ENCODE measurements around the gene ERF. TPM values are rescaled to one million over a fixed set of nuclear protein-coding genes. Genes with fewer than 3 reads are reported as not detected.

ERF gene
- 10 to 100 TPM; 70.7 to 94.4 (median 71.8) TPM for polyA plus RNA-seq (ENCODE audit: insufficient read length in 4 of 4)

- peak in 3 of 4 donors; percentile 84 to 88 (median 85) for DNase-seq (ENCODE audit: low read depth in 4 of 4, low spot score in 3 of 4)
These were observed at the start of gene ERF for GRCh38 chr19:42254850-42255765. TSS of gene ERF (minus strand) at chr19:42255128. CDS start at chr19:42254999, 129 bp downstream.

DNA sequence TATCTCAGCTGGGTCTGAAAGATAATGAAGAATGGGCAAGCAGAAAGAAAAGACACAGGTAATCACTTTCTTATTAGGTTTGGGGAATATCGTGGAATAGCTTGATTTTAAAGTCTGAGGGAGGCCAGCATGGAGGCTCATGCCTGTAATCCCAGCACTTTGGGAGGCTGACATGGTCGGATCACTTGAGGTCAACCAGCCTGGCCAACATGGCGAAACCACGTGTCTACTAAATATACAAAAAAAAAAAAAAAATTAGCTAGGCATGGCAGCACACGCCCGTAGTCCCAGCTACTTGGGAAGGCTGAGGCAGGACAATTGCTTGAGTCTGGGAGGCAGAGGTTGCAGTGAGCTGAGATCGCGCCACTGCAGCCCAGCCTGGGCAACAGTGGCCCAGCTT, 48.9 kb upstream of the ERF start:
- DNase-seq (ENCODE audit: low read depth in 4 of 4, low spot score in 3 of 4) = no peak

- no peak for DNase-seq (ENCODE audit: low read depth in 4 of 4, low spot score in 3 of 4)
These were observed 48.2 kb upstream of the ERF start for GRCh38 chr19:42303101-42303464.

DNA sequence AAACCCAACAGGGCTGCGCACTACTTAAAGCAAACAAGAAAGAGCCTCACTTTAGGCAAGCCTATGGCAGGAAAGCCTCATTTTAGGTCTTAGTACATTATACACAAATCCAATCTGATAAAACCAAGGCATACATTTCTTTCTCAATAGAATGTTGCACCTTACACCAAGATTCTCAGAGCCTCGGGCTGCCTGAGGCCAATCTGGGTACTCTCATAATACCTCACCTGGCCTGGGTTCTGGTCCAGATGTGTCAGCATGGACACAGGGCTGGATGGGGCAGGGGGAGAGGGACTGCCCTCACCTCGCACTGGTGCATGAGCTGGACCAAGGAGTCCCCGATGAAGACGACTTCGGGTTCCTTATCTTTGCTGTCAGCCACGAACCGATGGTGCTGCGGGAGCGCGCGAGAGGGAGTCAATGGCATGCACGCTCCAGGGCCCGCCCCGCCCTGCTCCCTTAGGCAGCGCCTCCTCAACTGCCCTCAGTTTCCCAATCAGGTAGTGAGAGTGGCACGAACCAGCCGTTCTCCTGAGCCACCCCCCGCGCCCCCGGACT, 46.8 kb upstream of the ERF start, which contains the start of gene PRR19:
Gene PRR19 (plus strand): TSS at position 487 of the 558 bp plus-strand sequence. CDS start 7,453 bp downstream, outside the sequence.
- no peak for DNase-seq (ENCODE audit: low read depth in 4 of 4, low spot score in 3 of 4)

DNA sequence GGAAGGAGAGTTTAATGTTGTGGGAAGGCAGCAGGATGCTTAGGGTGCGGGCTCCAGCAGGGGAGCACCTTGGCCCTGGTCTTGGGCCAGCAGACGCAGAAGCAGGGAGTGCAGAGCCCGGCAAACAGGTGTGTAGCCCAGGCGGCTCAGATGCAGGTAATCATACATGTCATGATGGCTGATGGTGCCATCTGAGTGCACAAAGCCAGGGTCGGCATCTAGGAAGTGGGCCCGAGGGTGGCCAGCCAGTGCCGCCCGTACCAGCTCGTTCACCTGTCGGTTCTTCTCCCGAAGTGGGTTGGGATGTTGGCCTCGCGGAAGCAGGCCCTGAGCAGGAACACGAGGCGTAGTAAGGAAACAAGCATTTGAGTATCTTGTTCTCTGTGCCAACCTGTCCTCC, 42.1 kb upstream of the ERF start:
- DNase-seq (ENCODE audit: low read depth in 4 of 4, low spot score in 3 of 4) = no peak

DNA sequence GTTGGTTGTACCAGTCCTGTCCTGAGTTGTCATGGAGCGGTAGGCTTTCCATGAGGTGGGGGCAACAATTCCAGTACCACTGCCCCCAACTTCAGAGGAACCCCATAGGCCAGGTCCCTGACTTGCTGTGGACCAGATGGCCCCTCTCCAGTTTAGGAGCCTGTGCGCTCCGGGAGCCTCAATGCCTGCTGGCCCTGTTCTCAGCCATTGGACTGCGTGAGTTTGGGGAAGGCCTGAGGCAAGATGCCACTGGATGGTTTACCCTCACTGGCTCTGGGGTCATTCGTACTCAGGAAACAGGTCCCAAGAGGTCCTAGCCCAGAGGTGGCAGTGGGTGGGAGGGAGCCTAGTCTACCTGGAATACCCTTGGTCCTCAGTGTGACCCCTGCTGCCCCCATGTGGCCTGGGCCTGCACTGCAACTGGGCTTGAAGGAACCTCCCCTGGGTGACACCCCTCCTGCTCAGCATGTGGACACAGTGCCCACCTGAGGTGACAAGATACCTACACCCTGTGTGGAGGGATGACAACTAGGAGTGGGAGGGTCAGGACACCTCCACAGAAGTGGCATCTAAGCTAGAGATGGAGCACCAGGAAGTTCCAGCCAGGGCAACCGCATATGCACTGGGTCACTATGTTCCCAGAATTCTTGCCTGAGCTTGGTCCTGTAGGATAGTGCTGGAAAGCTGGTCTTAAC, 41.0 kb upstream of the ERF start:
- DNase-seq (ENCODE audit: low read depth in 4 of 4, low spot score in 3 of 4) = no peak

DNA sequence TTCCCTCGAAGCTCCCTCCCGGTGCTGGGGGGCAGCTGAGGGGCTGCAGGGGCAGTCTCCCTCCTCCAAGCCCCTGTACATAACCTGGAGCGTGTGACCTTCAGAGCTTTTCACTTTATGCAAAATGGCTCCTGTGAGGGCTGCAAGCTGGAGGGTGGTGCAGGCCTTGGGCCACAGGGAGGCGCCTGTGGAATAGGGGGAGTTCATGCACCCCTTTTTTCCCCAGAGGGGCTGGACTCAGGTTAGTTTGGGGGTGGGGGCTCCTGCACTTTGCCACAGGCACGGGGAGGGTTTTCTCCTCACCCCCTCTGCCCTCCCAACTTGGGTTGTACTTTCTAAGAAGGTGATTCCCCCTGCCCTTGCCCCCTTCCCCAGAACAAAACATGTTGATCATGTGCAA, 40.4 kb upstream of the ERF start:
- DNase-seq (ENCODE audit: low read depth in 4 of 4, low spot score in 3 of 4) = no peak

DNA sequence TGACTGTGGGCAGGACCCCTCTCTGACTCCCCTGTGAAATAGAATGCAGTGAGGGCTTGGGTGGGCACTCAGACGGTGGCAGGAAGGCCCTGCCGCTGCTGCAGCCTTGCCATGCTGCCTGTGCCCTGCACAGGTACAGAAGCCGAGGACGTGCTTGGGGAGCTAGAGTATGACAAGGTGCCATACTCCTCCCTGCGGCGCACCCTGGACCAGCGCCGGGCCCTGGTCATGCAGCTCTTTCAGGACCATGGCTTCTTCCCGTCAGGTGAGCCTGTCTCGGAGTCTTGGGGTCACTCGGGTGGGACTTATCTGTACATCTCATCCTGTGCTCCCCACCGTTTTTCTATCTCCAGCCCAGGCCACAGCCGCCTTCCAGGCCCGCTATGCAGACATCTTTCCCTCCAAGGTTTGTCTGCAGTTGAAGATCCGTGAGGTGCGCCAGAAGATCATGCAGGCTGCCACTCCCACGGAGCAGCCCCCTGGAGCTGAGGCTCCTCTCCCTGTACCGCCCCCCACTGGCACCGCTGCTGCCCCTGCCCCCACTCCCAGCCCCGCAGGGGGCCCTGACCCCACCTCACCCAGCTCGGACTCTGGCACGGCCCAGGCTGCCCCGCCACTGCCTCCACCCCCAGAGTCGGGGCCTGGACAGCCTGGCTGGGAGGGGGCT, 39.7 kb upstream of the ERF start:
- no peak for DNase-seq (ENCODE audit: low read depth in 4 of 4, low spot score in 3 of 4)

DNA sequence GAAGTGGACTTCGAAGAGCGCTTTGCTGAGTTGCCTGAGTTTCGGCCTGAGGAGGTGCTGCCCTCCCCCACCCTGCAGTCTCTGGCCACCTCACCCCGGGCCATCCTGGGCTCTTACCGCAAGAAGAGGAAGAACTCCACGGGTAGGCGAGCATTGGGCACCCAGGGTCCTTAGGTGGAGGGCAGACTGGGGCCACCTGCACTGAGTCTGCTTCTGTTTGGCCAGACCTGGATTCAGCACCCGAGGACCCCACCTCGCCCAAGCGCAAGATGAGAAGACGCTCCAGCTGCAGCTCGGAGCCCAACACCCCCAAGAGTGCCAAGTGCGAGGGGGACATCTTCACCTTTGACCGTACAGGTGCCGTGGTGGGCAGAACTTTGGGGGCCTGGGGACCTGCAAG, 39.0 kb upstream of the ERF start:
- DNase-seq (ENCODE audit: low read depth in 4 of 4, low spot score in 3 of 4) = no peak

DNA sequence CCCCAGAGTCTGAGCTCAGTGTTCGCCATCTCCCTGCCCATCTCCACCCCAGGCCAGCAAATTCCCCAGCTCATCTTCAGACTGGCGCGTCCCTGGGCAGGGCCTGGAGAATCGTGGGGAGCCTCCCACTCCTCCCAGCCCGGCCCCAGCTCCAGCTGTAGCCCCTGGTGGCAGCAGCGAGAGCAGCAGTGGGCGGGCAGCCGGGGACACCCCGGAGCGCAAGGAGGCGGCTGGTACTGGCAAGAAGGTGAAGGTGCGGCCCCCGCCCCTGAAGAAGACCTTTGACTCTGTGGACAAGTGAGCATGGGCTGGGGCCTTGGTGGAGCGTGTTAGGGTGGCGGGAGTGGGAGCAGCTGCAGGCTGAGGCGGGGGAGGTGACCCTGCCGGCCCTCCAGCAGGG, 38.6 kb upstream of the ERF start:
- no peak for DNase-seq (ENCODE audit: low read depth in 4 of 4, low spot score in 3 of 4)

DNA sequence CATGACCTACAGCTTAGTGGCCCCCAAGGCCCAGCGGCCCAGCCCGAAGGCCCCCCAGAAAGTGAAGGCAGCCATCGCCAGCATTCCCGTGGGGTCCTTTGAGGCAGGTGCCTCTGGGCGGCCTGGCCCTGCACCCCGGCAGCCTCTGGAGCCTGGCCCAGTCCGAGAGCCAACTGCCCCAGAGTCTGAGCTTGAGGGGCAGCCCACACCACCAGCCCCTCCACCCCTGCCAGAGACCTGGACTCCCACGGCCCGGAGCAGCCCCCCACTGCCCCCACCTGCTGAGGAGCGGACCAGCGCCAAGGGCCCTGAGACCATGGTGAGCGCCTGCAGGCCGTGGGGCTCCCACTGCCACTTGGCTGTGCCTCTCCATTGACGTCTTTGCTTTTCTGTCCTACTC, 38.0 kb upstream of the ERF start:
- DNase-seq (ENCODE audit: low read depth in 4 of 4, low spot score in 3 of 4) = no peak

GRCh38 chr19:42292042-42292960, 37.4 kb upstream of the ERF start:
- DNase-seq (ENCODE audit: low read depth in 4 of 4, low spot score in 3 of 4) = no peak

DNA sequence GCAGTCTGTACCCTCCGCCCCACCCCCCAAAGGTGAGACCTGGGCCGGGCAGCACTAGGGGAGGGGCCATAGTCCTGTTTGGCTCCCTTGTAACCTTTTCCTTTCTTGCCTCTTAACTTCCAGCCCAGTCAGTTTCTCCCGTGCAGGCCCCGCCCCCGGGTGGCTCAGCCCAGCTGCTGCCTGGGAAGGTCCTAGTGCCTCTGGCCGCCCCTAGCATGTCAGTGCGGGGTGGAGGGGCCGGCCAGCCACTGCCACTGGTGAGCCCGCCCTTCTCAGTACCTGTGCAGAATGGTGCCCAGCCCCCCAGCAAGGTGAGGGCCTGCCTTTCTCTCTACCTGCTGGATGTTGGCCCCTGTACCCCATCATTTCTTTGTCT, 36.5 kb upstream of the ERF start:
- no peak for DNase-seq (ENCODE audit: low read depth in 4 of 4, low spot score in 3 of 4)

- no peak for DNase-seq (ENCODE audit: low read depth in 4 of 4, low spot score in 3 of 4)
These were observed 35.9 kb upstream of the ERF start for GRCh38 chr19:42290523-42291434.

GRCh38 chr19:42290136-42290522, 35.2 kb upstream of the ERF start:
- no peak for DNase-seq (ENCODE audit: low read depth in 4 of 4, low spot score in 3 of 4)

DNA sequence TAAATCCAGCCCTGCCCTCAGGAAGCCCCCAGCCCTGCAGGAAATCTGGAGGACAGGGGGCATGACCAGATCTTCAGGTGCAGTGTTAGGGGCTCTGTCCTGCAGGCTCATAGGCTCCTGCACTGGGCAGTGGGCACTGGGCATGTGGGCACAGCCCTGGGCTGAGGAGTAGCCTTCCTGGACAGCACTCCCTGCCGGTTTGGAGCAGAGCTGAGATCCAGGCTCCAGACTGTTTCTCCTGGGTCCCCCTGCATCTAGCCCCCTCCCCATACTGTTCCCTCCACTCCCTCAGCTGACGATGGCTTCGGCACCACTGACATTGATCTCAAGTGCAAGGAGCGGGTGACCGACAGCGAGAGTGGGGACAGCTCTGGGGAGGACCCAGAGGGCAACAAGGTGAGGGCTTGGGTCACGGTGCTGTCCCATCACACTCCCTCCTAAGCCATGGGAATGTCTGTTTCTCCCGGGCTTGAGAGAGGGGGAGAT, 34.7 kb upstream of the ERF start:
- no peak for DNase-seq (ENCODE audit: low read depth in 4 of 4, low spot score in 3 of 4)

DNA sequence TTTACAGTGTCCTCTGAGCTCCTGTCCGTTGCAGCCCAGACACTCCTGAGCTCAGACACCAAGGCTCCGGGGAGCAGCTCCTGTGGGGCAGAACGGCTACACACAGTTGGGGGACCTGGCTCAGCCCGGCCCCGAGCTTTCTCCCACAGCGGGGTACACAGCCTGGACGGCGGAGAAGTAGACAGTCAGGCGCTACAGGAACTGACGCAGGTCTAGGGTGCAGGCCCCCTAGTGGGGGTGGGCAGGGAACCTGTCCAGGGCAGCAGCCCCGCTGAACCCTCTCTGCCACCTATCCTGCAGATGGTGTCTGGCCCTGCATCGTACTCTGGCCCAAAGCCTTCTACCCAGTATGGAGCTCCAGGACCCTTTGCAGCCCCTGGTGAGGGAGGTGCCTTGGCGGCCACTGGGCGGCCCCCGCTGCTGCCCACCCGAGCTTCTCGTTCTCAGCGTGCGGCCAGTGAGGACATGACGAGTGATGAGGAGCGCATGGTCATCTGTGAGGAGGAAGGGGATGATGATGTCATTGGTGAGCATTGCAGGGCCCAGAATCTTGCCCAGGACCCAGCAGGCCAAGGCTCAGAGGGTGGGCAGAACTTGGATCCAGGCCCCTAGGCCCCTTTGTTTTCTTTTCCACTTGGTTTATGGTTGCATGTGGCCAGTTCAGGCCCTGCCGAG, 34.1 kb upstream of the ERF start:
- no peak for DNase-seq (ENCODE audit: low read depth in 4 of 4, low spot score in 3 of 4)

DNA sequence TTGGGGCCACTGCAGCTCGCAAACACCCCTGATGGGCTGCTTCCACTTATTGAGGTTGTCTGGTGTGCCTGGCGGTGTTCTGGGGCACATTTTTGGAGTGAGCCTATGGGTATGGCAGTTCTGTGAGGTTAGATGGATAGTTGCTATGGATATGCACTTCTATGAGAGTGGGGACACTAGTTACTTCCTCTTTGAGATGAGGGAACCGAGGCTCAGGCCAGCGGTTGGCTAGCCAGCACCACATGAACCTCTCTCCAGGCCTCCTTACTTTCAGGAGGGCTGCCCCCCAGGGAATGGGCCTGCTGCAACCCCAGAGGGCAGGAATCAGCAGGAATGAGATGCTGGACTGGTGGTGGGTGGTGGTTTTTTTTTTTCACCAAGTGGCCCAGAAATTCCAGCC, 33.5 kb upstream of the ERF start:
- DNase-seq (ENCODE audit: low read depth in 4 of 4, low spot score in 3 of 4) = no peak

Measured in right renal pelvis (tissue), 4 donors.